22Rv1 (cell line): ENCODE measurements around the gene KRTAP10-5.

ENCODE experiments used
- H3K27ac ChIP-seq: fragments of 450-650 bp; 2 replicates; pipeline ENCODE4 v1.5.1; 2017
- ZFX ChIP-seq: fragments of 450-650 bp; IDR thresholded peaks from 2 replicates; pipeline ENCODE4 v1.6.1; 2017; ENCODE audit warnings: antibody characterized with exemption, borderline replicate concordance
- TF ChIP-seq, protein P1 (sequence below): fragments of 450-650 bp; IDR thresholded peaks from 2 replicates; pipeline ENCODE4 v1.5.1; 2017; ENCODE audit warnings: mild to moderate bottlenecking

The KRTAP10-5 gene

DNA sequence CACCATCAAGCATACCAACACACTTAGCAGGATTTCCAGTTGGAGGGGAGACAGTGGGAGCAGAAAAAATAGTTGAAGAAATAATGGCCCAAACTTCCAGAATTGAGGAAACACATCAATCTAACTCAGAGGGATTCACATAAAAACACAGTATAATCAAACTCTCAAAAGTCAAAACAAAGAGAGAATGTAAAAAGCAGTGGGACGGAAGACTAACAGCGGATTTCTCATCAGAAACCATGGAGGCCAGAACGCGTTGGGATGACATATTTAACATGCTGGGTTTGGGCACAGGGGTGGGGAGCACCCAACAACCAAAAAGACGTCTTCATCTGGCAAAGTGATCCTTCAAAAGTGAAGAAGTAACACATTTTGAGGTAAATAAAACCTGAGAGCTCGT is 39.5 kb upstream of the KRTAP10-5 start:
- TF ChIP-seq ZFX: no peak
- TF ChIP-seq, protein P1, sequence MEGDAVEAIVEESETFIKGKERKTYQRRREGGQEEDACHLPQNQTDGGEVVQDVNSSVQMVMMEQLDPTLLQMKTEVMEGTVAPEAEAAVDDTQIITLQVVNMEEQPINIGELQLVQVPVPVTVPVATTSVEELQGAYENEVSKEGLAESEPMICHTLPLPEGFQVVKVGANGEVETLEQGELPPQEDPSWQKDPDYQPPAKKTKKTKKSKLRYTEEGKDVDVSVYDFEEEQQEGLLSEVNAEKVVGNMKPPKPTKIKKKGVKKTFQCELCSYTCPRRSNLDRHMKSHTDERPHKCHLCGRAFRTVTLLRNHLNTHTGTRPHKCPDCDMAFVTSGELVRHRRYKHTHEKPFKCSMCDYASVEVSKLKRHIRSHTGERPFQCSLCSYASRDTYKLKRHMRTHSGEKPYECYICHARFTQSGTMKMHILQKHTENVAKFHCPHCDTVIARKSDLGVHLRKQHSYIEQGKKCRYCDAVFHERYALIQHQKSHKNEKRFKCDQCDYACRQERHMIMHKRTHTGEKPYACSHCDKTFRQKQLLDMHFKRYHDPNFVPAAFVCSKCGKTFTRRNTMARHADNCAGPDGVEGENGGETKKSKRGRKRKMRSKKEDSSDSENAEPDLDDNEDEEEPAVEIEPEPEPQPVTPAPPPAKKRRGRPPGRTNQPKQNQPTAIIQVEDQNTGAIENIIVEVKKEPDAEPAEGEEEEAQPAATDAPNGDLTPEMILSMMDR: no peak
- no peak overlapping the region for H3K27ac ChIP-seq

DNA sequence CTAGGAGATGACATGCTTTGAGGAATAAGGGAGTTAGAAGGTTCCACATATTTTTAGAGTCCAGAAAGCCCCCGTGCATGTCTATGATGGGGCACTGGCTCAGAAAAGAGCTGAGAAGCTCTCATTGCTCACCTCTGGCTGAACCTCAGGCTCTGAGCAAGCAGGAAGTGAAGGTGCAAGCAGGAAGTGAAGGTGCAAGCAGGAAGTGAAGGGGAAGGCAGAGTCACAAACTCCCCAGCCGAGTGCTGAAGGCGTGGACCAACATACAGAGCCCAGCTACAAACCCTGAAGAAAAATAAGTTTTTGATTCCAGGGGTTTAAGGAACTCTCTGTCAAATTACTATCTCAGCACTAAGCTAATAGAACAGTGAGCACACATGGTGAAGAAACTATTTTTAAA is 38.5 kb upstream of the KRTAP10-5 start:
- no peak overlapping the region for H3K27ac ChIP-seq

GRCh38 chr21:44618504-44618903 is 38.1 kb upstream of the KRTAP10-5 start:
- H3K27ac ChIP-seq: no peak overlapping the region
- TF ChIP-seq ZFX: no peak
- TF ChIP-seq, protein P1: no peak

More for the DNA sequence above, 38.5 kb upstream of the KRTAP10-5 start:
- TF ChIP-seq, protein P1: no peak
- TF ChIP-seq ZFX: no peak

GRCh38 chr21:44617071-44617501 is 36.7 kb upstream of the KRTAP10-5 start:
- no peak for TF ChIP-seq ZFX
- TF ChIP-seq, protein P1: no peak
- no peak overlapping the region for H3K27ac ChIP-seq

GRCh38 chr21:44616591-44616926 is 36.2 kb upstream of the KRTAP10-5 start:
- no peak for TF ChIP-seq ZFX
- TF ChIP-seq, protein P1: no peak

DNA sequence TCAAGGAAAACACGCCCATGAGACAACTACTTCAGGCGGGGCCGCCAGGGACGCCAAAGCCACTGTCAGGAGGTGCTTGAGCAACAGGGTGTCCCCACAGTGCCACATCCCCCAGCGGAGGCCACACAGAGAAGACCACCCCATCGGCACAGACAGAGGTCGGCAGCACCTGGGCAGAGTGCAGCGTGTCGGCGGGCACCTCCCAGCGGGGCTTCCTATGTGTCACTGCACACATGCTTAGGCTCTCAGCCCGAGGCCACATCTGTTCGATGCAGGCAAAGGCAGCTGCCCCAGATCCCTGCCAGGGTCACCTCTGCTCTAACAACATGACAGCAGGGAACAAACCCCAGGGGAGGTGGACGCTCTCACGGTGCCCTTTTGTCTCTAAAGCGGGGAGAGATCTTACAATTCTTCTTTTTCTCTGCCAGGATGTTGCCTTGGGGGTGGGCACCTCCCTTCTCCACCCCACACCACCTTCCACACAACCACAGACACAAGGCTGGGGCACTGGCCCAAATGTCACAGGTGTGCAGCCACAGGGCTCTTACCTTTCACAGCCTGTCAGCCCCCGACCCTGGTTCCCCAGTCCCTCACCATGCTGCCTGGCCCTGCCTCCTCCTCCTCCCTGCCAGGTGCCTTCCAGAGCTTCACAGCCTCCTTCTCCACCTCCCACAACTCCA is 35.6 kb upstream of the KRTAP10-5 start:
- no peak for TF ChIP-seq ZFX
- TF ChIP-seq, protein P1: no peak
- no peak overlapping the region for H3K27ac ChIP-seq

More at GRCh38 chr21:44616591-44616926, 36.2 kb upstream of the KRTAP10-5 start:
- no peak overlapping the region for H3K27ac ChIP-seq

DNA sequence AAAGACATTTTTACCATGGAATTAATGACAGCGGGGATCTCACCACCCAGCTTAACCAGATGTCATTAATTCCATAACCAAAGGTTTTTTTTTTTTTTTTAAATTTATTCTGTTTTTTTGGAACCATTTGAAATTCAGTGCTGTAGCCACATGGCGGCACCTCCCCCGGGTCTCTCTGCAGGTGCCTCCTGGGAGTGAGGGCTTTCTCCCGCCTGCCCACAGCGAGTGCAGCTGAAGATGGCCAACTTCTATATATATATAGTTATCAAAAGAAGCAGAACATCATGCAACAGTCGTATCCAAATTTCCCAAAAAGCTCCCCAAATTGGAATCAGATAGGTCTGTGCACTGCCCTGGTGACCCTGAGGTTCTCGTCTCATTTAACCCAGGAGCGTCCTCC is 35.1 kb upstream of the KRTAP10-5 start:
- H3K27ac ChIP-seq: no peak overlapping the region
- TF ChIP-seq ZFX: no peak
- TF ChIP-seq, protein P1: no peak
